GM12878 (cell line): Measurements from ENCODE around the gene LRRC63.

Source experiments
- BCL11A ChIP-seq: IDR thresholded peaks from 2 replicates; pipeline ENCODE4 v1.6.1; 2011; ENCODE audit warnings: low read depth, low read length
- ELK1 ChIP-seq: IDR thresholded peaks from 2 replicates; pipeline ENCODE4 v1.6.1; 2012; ENCODE audit warnings: low read depth, low read length, improper control_type of control experiment
- EP300 ChIP-seq, 2 experiments: fragments of 150-350 bp in 1 of 2; IDR thresholded peaks; 2 replicates each; pipeline ENCODE4 v1.6.1; 2011 to 2012; ENCODE audit warnings: low read depth in 2 of 2, low read length in 2 of 2, borderline replicate concordance in 1 of 2, improper control_type of control experiment in 1 of 2, inconsistent platforms in 1 of 2; ENCODE audit not compliant: control insufficient read depth in 1 of 2
- FOXM1 ChIP-seq: IDR thresholded peaks from 2 replicates; pipeline ENCODE4 v1.6.1; 2012; ENCODE audit warnings: low read depth, mild to moderate bottlenecking, inconsistent platforms, low read length, moderate library complexity
- JUNB ChIP-seq: IDR thresholded peaks from 2 replicates; pipeline ENCODE4 v1.6.1; 2016; ENCODE audit warnings: antibody characterized with exemption, mild to moderate bottlenecking
- JUND ChIP-seq: IDR thresholded peaks from 2 replicates; pipeline ENCODE4 v1.6.1; 2012; ENCODE audit warnings: low read depth, mild to moderate bottlenecking, low read length, improper control_type of control experiment, moderate library complexity
- MAX ChIP-seq: IDR thresholded peaks from 2 replicates; pipeline ENCODE4 v1.6.1; 2012; ENCODE audit warnings: low read depth, low read length, improper control_type of control experiment
- NBN ChIP-seq: fragments of 450-650 bp; IDR thresholded peaks from 2 replicates; pipeline ENCODE4 v1.6.1; 2016
- RCOR1 ChIP-seq: conservative IDR thresholded peaks from 2 replicates; pipeline ENCODE4 v1.6.1; 2012; ENCODE audit warnings: low read depth, low read length, improper control_type of control experiment
- SPI1 ChIP-seq: IDR thresholded peaks from 2 replicates; pipeline ENCODE4 v1.6.1; 2011; ENCODE audit warnings: low read depth, mild to moderate bottlenecking, low read length, moderate library complexity, borderline replicate concordance; ENCODE audit not compliant: insufficient read depth
- ZZZ3 ChIP-seq: IDR thresholded peaks from 2 replicates; pipeline ENCODE4 v1.6.1; 2011; ENCODE audit warnings: low read depth; ENCODE audit not compliant: control insufficient read depth, insufficient read length
- TF ChIP-seq, protein P1 (sequence below), 3 experiments: IDR thresholded peaks in 2 of 3; conservative IDR thresholded peaks in 1 of 3; 2 replicates each; pipeline ENCODE4 v1.5.1; 2011; ENCODE audit warnings: low read depth in 3 of 3, low read length in 3 of 3, mild to moderate bottlenecking in 3 of 3, control low read depth in 2 of 3, moderate library complexity in 2 of 3, inconsistent platforms in 1 of 3, mixed read lengths in 1 of 3; ENCODE audit not compliant: control insufficient read depth in 2 of 3, insufficient read depth in 1 of 3; ENCODE audit errors: extremely low read depth in 1 of 3
- TF ChIP-seq, protein P2 (sequence below): IDR thresholded peaks from 2 replicates; pipeline ENCODE4 v1.6.1; 2011; ENCODE audit warnings: borderline replicate concordance, low read depth, mild to moderate bottlenecking, moderate library complexity, low read length; ENCODE audit not compliant: insufficient read depth, poor library complexity, severe bottlenecking
- TF ChIP-seq, protein P3 (sequence below): fragments of 450-650 bp; IDR thresholded peaks from 2 replicates; pipeline ENCODE4 v1.6.1; 2017; ENCODE audit warnings: mild to moderate bottlenecking, moderate library complexity

GRCh38 chr13:46166947-46167610 is 44.6 kb upstream of the LRRC63 start:
- TF ChIP-seq, protein P1, sequence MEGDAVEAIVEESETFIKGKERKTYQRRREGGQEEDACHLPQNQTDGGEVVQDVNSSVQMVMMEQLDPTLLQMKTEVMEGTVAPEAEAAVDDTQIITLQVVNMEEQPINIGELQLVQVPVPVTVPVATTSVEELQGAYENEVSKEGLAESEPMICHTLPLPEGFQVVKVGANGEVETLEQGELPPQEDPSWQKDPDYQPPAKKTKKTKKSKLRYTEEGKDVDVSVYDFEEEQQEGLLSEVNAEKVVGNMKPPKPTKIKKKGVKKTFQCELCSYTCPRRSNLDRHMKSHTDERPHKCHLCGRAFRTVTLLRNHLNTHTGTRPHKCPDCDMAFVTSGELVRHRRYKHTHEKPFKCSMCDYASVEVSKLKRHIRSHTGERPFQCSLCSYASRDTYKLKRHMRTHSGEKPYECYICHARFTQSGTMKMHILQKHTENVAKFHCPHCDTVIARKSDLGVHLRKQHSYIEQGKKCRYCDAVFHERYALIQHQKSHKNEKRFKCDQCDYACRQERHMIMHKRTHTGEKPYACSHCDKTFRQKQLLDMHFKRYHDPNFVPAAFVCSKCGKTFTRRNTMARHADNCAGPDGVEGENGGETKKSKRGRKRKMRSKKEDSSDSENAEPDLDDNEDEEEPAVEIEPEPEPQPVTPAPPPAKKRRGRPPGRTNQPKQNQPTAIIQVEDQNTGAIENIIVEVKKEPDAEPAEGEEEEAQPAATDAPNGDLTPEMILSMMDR (IDR thresholded peaks at IDR 0.05 in 2 of 3, conservative IDR thresholded peaks at IDR 0.05 in 1 of 3; ENCODE audit: control insufficient read depth in 2 of 3, extremely low read depth in 1 of 3, insufficient read depth in 1 of 3, low read depth in 3 of 3, low read length in 3 of 3) = no peak
- TF ChIP-seq RCOR1 (no peak), ZZZ3 (no peak), EP300 (IDR thresholded peaks at IDR 0.05; ENCODE audit: borderline replicate concordance in 1 of 2, control insufficient read depth in 1 of 2, low read depth in 2 of 2, low read length in 2 of 2) (no peak), BCL11A (no peak), FOXM1 (no peak), NBN (no peak), ELK1 (no peak), SPI1 (no peak), MAX (no peak), JUND (no peak), JUNB (no peak)
- TF ChIP-seq, protein P2, sequence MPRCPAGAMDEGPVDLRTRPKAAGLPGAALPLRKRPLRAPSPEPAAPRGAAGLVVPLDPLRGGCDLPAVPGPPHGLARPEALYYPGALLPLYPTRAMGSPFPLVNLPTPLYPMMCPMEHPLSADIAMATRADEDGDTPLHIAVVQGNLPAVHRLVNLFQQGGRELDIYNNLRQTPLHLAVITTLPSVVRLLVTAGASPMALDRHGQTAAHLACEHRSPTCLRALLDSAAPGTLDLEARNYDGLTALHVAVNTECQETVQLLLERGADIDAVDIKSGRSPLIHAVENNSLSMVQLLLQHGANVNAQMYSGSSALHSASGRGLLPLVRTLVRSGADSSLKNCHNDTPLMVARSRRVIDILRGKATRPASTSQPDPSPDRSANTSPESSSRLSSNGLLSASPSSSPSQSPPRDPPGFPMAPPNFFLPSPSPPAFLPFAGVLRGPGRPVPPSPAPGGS = no peak
- TF ChIP-seq, protein P3, sequence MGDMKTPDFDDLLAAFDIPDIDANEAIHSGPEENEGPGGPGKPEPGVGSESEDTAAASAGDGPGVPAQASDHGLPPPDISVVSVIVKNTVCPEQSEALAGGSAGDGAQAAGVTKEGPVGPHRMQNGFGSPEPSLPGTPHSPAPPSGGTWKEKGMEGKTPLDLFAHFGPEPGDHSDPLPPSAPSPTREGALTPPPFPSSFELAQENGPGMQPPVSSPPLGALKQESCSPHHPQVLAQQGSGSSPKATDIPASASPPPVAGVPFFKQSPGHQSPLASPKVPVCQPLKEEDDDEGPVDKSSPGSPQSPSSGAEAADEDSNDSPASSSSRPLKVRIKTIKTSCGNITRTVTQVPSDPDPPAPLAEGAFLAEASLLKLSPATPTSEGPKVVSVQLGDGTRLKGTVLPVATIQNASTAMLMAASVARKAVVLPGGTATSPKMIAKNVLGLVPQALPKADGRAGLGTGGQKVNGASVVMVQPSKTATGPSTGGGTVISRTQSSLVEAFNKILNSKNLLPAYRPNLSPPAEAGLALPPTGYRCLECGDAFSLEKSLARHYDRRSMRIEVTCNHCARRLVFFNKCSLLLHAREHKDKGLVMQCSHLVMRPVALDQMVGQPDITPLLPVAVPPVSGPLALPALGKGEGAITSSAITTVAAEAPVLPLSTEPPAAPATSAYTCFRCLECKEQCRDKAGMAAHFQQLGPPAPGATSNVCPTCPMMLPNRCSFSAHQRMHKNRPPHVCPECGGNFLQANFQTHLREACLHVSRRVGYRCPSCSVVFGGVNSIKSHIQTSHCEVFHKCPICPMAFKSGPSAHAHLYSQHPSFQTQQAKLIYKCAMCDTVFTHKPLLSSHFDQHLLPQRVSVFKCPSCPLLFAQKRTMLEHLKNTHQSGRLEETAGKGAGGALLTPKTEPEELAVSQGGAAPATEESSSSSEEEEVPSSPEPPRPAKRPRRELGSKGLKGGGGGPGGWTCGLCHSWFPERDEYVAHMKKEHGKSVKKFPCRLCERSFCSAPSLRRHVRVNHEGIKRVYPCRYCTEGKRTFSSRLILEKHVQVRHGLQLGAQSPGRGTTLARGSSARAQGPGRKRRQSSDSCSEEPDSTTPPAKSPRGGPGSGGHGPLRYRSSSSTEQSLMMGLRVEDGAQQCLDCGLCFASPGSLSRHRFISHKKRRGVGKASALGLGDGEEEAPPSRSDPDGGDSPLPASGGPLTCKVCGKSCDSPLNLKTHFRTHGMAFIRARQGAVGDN = no peak
